ENCODE measurements around the gene STAB2.

GRCh38 chr12:103798586-103798985 lies 211.5 kb downstream of the STAB2 start:
- TF ChIP-seq CTCF (IDR thresholded peaks at IDR 0.05; ENCODE audit: low read depth, low read length) = no peak
- TF ChIP-seq EZH2phosphoT487 (IDR thresholded peaks at IDR 0.05; ENCODE audit: low read depth) = no peak
